Glomerular visceral epithelial cell (primary cell): ENCODE measurements around the gene TRNAU1AP.
"Not testable (repeated sequence)": the region's sequence is repeated elsewhere in the genome, so short reads cannot be mapped to it uniquely, and the experiment has no call there.

Source experiments
- DNase-seq: peaks from one replicate; pipeline ENCODE4 v3.0.0-alpha.2; 2016; ENCODE audit errors: extremely low spot score

TRNAU1AP gene

DNA sequence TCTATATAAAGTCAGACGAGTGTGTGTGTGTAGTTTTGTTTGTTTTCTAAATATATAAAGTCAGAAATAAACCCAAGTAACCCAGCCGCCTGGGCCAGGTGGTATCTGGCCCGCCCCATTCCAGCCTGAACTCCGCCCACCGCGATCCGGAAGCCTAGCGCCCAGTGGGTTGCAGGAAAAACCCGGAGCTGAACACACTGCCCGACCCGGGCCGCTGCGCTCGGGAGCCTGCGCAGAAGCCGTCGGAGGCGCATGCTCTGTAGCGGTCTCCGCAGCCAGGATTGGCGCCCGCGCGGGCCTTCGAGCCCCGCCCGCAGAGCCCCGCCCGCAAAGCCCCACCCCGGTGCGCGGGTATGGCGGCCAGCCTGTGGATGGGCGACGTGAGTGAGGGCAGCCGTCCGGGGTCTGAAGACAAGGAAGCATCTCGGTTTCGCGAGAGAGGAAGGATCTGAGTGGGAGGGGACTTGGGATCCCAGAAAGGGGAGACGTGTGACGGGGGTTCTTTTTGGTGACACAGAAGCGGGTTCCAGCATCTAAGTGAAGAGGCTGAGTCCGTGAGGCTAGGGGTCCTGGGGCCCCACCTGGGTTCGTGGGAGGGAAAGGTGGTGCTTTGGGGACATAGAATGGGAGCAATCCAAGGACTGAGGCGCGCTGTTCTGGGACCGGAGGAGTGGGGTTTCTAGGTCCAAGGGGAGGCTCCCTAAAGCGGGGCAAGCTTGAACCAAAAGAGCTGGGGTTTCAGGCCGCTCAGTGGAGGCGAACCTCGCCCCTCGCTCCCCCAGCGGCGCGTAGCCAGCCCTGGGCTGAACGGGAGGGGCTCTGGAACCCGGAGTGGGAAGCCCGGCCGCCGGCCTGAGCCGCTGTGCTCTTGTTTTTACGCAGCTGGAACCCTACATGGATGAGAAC, at the start of gene TRNAU1AP:
TSS of gene TRNAU1AP (plus strand) at position 328 of the 906 bp plus-strand sequence. CDS start at position 354, 26 bp downstream.
- peak; percentile 97 for DNase-seq

DNA sequence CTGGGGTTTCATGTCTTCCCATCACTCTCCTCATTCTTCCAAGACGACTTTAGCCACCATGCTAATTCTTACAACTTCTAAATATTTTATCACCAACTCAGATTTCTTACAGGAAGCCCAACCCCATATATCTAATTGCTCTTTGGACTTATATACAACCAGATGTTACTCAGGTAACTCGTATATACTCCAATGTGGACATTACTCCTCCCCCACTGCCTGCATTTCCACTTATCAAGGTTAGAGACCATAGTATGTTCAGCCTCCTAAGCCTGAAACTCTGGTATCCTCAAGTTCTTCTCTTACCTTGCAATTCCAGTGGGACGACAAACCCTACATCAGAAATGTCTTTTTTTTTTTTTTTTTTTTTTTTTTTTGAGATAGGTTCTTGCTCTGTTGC, 49.8 kb upstream of the TRNAU1AP start:
- DNase-seq, result no peak

DNA sequence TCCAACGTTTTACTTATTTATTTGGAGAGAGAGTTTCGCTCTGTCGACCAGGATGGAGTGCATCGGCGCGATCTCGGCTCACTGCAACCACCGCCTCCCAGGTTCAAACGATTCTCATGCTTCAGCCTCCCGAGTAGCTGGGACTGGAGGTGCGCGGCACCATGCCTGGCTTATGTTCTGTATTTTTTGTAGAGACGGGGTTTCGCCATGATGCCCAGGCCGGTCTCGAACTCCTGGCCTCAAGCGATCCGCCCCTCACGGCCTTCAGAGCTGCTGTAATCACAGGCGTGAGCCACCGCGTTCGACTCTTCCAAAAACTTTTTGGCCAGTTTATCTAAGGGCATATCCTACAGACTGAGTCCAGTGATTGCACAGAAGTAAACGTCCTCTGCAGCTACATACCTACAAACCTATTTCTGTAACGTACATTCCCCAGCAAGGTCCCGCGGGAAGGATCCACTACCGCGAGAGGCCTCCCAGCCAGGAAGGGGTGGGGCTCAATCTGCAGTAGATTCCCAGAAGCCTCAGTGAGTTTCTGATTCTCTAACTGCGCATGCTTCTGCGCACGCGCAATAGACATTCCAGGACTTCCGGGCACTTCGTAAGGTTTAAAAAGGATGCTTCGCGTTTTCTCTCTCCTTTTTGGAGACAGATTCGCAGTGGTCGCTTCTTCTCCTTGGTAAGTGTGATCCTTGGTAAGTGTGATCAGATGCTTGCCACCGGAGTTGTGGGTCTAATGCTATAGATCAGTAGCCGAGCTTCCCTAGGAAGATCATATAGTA, 47.3 kb upstream of the TRNAU1AP start, which contains the start of gene RCC1:
TSS of gene RCC1 (plus strand) at position 638 of the 782 bp plus-strand sequence. CDS start 23,824 bp downstream, outside the sequence.
- DNase-seq, result peak; percentile 99

DNA sequence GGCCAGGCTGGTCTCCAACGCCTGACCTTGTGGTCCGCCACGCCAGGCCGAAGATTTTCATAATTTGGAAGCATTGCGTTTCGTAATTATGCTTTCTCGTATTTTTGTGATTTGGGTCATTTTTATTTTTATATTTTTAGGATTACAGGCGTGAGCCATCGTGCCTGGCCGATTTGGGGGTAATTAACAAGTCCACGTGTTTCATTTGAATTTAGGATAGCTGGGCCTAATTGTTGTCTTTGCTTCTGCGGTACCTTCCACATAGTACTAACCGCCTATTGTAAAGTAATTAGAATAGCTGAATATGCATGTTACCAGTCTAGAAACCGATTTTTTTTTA, 46.0 kb upstream of the TRNAU1AP start:
- no peak for DNase-seq

DNA sequence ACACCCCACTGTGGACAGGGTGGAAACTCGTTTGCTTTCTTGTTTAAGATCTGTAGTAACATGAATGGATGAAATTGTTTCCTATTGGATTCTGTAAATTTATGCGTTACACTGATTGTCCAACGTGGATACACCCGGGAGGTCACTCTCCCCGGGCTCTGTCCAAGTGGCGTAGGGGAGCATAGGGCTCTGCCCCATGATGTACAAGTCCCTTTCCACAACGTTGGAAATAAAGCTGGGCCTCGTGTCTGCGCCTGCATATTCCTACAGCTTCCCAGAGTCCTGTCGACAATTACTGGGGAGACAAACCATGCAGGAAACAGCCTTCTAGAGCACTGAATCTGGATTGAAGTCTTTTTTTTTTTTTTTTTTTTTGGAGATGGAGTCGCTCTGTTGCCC, 45.6 kb upstream of the TRNAU1AP start:
- peak; percentile 39 for DNase-seq

DNA sequence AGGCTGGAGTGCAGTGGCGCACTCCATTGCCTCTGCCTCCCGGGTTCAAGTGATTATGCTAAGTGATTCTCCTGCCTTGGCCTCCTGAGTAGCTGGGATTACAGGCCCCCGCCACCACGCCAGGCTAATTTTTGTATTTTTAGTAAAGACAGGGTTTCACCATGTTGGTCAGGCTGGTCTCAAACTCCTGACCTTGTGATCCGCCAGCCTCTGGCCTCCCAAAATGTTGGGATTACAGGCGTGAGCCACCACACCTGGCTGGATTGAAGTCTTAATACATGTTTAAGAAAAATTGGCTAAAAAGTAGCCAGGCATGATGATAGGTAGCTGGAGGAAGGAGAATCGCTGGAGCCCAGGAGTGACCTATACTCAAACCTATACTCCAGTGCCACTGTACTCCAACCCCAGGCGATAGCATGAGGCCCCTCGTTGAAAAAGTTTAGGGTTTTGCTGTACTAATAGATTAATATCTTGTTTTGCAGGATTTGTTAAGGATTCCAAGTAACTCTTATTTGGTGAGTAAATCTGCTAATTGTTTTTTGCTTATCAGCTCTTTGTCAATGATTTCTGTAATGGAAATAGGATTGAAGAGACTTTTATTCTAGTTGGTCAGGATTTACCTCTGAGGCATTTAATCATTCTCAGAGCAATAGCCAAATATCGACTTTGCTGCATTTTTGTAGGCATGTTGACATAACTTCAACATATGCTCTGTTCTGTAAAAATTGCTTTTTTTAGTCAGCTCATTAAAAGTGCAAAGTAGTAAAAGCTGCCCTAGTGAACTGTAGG, 45.0 kb upstream of the TRNAU1AP start:
- DNase-seq, result no peak

DNA sequence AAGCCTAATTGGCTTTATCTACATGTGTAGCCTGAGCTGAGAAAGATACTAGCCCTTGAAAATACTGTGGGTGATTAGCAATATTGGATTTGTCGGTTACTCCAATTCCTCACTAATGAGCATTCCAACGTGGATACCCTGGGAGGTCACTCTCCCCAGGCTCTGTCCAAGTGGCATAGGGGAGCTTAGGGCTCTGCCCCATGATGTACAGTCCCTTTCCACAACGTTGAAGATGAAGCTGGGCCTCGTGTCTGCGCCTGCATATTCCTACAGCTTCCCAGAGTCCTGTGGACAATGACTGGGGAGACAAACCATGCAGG, 44.5 kb upstream of the TRNAU1AP start:
- DNase-seq, result peak; percentile 38

DNA sequence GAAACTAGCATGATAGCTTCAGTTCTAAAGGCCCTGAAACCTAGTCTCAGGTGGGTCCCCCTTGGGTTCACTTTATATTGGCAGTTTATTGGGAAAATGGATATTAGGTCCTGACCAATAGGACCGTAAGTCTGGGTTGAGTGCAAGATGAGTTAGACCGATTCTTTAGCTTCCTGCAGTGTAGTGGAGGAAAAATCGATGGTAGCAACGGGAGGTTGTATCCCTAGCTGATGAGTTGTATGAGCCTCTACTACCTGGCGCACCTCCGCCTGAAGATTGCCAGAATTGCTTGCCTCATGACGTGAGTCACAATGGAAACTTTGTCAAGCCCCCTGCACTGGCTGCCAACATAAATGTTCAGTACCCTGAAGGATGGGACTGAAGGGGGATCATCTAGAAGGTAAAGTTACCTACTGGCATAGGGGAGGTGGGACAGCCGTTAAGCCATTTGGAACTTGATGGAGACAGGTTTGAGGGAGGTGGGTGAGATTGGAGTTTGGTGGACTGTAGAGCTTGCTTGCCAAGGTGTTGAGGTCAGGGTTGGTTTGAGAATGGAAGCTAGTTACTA, 43.1 kb upstream of the TRNAU1AP start:
- peak; percentile 36 for DNase-seq

DNA sequence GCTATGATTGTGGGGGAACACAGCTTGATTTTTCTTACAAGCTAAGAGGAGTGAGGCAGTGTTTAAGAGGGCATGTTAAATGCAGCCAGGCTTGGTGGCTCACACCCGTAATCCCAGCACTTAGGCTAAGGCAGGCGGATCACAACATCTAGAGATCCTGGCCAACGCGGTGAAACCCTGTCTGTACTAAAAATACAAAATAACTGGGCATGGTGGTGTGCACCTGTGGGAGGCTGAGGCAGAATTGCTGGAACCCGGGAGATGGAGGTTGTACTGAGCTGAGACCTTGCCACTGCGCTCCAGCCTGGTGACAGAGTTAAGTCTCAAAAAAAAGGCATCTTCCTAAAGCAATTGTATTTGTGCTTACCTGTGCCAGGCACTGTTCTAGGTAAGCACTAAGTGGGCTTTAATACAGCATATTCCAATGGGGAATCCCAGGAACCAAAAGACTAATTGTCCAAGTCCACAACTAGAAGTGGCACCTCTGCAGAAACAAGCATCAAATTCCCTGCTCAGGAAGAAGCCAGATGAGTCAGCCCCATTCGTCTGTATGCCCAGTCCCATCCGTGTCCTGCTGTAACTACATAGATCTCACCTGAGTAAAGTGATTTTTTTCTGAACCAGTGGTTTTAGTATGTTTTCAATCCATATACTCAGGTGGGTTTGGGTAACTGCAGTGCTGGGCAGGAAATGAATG, 42.5 kb upstream of the TRNAU1AP start:
- peak; percentile 61 for DNase-seq

DNA sequence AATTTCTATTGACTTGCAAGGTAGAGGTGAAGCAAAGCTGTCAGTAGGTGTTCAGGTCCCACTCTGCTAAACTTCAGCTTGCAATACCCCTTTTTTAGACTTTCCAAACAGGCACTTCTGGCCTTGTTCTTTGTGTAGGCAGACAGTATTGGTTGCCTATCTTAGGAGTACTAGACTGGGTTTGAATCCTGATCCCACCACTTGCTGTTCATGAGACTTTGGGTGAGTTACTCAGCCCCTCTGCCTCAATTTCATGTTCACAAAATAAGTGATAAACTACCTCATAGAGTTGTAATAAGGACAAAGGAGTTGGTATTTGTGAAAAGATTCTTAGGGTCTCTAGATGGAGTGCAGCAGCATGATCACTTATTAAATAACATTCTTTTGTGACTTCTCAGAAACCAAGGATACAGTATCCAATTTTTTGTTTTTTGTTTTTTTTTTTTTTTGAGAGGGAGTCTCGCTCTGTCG, 41.9 kb upstream of the TRNAU1AP start:
- DNase-seq, result no peak

DNA sequence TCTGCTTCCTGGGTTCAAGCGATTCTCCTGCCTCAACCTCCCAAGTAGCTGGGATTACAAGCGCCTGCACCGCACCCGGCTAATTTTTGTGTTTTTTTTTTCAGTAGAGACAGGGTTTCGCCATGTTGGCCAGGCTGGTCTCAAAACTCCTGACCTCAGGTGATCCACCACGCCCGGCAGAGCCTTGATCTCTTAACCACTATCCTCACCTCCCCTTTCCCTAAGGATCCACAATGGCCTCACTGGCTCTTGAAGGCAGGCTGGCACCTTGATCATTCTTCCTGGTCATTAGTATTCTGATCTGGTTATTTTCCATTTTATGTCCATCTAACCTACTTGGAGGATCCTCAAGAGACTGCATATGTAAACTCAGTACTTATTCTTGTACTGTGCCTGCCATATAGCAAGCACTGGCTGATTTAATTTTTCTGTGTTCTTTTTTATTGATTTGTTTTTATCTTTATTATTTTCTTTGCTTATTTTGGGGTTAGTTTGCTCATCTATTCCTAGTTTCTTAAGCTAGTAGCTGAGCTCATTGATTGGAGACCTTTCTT, 40.8 kb upstream of the TRNAU1AP start:
- peak; percentile 37 for DNase-seq

DNA sequence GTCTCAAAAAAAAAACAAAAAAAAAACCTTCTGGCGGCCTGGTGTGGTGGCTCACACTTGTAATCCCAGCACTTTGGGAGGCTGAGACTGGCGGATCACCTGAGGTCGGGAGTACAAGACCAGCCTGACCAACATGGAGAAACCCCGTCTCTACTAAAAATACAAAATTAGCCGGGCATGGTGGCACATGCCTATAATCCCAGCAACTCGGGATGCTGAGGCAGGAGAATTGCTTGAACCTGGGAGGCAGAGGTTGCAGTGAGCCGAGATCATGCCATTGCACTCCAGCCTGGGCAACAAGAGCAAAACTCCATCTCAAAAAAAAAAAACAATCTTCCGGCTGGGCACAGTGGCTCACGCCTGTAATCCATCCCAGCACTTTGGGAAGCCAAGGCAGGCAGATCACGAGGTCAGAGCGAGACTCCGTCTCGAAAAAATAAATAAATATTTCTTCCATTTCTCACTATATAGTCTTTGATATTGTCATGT, 38.4 kb upstream of the TRNAU1AP start:
- peak; percentile 26 for DNase-seq

DNA sequence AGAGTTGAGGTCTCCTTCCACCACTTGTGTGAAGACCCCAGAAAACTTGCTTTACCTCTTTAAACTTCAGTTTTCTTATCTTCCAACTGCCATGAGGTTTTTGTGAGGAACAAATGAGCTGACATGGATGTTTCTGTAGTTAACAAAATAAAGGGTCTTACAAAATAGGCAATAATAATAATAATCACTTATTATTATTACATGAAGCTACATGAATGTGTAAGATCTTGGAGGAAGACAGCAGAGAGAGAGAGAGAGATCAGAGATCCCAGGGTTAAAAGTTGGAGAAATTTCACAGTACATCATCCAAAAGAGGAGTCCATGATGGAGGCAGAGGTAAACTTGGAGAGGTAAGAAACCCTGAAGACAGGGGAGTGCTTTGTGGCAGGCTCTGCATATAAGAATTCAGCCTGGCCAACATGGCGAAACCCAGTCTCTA, 36.3 kb upstream of the TRNAU1AP start:
- no peak for DNase-seq

DNA sequence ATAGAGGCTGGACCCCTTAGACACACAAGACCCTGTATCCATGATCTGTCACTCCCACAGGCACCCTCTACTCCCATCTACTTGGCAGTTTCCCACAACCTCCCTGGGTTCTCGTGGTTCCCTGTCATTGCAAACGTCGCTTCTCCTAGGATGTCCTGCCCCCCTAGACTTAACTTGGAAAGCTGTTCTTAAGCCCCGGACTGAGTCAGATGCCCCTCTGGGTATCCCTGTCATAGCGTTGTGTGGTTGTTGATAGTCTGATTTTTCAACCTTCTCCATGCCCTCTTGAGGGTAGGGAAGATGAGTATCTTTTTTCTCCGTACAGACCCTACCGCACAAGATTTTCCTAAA, 35.3 kb upstream of the TRNAU1AP start:
- no peak for DNase-seq

DNA sequence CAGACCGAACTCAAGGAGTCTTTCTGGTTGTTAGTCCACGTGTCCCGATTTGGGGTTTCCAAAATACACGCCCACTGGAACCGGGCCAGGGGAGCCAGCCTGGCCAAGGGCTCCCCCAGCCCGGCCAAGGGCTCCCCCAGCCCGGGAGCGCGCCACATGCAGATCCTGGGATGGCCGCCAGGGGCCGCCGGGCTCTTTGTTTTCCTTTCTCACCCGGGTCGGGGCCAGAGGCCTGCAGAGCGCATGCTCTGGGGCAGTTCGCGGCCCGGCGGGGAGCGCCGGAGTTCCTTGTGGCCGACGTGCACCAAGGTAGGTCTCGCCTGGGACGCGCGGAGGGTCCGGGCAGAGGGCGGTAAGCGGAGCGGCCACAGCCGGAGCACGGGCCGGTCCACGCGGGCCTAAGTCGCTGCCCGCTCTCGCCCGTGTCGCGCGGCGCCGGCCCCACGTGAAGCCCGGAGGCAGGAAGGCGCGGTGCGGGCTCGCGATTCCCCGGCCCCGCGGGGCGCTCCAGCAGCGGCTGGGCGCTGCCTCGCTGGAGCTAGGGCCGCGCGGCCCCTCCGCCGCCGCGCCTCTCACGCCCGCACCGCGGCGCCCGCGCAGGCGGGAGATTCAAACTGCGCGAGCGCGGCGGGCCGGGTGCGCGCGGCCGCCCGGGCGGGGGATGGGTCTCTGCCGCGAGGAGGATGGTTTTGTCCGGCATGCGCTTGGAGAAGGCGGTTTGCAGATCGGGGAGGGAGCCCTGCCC, 34.7 kb upstream of the TRNAU1AP start:
- peak; percentile 90 for DNase-seq

DNA sequence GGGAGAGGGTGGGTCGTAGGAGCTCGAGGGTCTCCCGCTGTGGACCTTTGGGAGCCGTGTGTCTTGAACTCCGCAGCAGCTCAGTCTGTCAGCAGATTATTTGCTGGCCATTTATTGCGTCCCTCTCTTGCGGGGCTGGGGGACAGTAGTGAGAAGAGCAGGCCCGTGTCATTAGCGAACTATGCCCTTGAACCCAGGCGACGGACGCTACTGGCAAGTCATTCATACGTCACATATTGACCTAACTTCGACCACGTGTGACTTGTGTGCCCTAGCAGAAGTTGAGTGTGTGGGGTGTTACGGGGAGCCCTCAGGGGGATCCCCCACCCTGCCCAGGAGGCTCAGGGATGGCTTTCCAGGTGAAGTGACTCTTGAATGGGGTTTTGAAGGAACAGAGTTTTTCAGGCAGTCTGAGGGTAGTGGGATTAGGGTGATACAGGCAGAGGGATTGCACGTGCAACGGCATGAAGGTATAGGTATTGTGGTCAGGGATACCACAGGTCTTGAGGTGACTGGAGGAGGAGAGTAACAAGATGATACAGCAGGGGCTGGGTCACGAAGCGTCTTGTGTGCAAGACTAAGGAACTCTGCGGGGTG, 34.0 kb upstream of the TRNAU1AP start:
- DNase-seq, result peak; percentile 31

DNA sequence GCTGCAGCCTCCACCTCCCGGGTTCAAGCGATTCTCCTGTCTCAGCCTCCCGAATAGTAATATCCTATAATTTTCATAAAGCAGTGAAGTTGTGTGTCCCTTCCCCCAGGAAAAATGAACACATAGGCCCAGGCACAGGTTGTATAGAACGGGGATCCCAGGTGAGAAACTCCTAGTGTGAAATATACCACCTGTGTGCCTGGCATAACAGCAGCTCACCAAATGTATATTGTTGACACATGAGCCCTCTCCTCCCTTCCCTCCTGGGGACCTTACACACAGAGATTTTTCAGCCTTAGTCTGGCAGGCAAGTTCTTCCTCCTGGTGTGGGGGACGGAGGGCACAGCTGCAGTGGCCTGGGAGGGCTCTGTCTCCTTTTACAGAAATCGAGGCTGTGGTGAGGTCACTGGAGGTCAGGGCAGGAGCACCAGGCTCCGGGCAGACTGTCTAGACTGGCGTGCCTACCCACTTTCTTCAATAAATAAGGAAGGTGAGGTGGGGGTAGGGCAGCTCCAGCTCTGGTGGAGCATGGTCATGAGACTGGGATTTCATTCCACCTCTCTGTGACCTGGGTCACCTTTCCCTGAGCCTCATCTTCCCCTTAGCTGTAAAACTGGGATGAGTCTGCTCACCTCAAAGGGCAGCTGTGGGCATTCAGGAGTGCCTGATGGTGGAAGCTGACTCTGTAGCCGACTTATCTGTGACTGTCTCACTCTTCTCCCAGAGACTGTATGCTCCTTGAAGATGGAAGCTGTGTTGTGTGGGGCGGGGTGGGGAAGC, 32.7 kb upstream of the TRNAU1AP start:
- DNase-seq, result no peak

DNA sequence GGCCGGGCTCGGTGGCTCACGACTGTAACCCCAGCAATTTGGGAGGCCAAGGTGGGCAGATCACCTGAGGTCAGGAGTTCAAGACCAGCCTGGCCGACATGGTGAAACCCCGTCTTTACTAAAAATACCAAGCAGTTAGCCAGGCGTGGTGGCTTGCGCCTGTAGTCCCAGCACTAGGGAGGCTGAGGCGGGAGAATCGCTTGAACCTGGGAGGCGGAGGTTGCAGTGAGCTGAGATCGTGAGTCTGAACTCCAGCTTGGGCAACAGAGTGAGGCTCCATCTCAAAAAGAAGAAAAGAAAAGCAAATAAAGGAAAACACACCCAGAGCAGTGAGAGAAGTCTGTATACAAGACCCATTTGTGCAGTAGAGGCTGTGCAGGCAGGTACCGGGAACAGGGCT, 32.1 kb upstream of the TRNAU1AP start:
- not testable (repeated sequence) for DNase-seq
